ENCODE results near the gene HSPA12B. TPM values are rescaled to one million over a fixed set of nuclear protein-coding genes. Genes with fewer than 3 reads are reported as not detected.
A peak's percentile ranks its signal among the peaks of the same experiment; 100 is the strongest.

The HSPA12B gene
- total and polyA plus RNA-seq, 9 of the 15 experiments (the other 6 are each of a cell fraction or from before 2014, with no cell fraction given) = 0.03 to 0.07 TPM; not detected in 7

- FAIRE-seq (no peak), DNase-seq (ENCODE audit: extremely low read depth in 1 of 4, low spot score in 3 of 4) (peak in 2 of 4 experiments; percentile 20), ATAC-seq (peak; percentile 71)
- TF ChIP-seq ZNF76 (CRISPR knock-in tag; IDR thresholded peaks at IDR 0.05; ENCODE audit: borderline replicate concordance) (no peak), NR2C2 (CRISPR knock-in tag; IDR thresholded peaks at IDR 0.05) (no peak), NR2C2 (tag; IDR thresholded peaks at IDR 0.05) (no peak), CTCFL (IDR thresholded peaks at IDR 0.05; ENCODE audit: borderline replicate concordance, insufficient read depth, low read depth, low read length, poor library complexity, severe bottlenecking) (peak; percentile 49)
- Histone ChIP-seq H3K9ac (ENCODE audit: insufficient read depth in 1 of 2, low read depth in 2 of 2, low read length in 2 of 2) (peak overlapping the region in 1 of 2 experiments; percentile 10; a peak in 1 of 4 replicates), H3K4me3 (no peak overlapping the region), H3K79me2 (ENCODE audit: control insufficient read depth, insufficient read depth, low read length) (no peaks in the 10 kb centered on the region), H2AFZ (ENCODE audit: low read depth, low read length) (peak overlapping the region; percentile 55), H3K36me3 (ENCODE audit: control insufficient read depth, insufficient read depth, low read length) (no peaks in the 10 kb centered on the region), H3K4me1 (replicated peaks in 1 of 2; ENCODE audit: control insufficient read depth in 2 of 2, insufficient read depth in 2 of 2, low read length in 2 of 2) (peaks cover 0 to 22% of the 10 kb centered on the region in 2 experiments; a peak in 2 of 5 replicates), H3K27me3 (ENCODE audit: control insufficient read depth in 2 of 2, insufficient read depth in 2 of 2, low read length in 2 of 2) (0 out of 5 replicates have a peak, but pooled peaks cover 0 to 4% of the 10 kb centered on the region in 2 experiments), H3K9me3 (replicated peaks; ENCODE audit: control insufficient read depth, insufficient read depth, low read depth, low read length) (no peaks in the 10 kb centered on the region), H3K4me2 (ENCODE audit: insufficient read depth, low read length) (no peak overlapping the region), H3K9me1 (ENCODE audit: control insufficient read depth, insufficient read depth, low read length) (no peaks in the 10 kb centered on the region), H4K20me1 (replicated peaks; ENCODE audit: control insufficient read depth, insufficient read depth, low read length) (no peaks in the 10 kb centered on the region), H3K27ac (ENCODE audit: extremely low read depth, low read depth, low read length) (no peak overlapping the region)
- ChIA-PET CTCF (ENCODE audit: low intra/inter-chr PET ratio) (interaction anchor here (0.9 to 1.8 kb wide), 2 partner anchors 34 to 147 kb away, joined by 3 to 12 read pairs; no protein-coding TSS in a partner anchor), POLR2A (interaction anchor here (0.6 to 0.7 kb wide), 2 partner anchors 25 to 250 kb away, joined by 3 to 4 read pairs; no protein-coding TSS in a partner anchor)
- intact Hi-C loops (cut with micrococcal nuclease) (no loop called here), in situ Hi-C loops (cut with MboI) (loop anchor here (5.0 kb wide), 1 partner anchor 148 kb away; no protein-coding TSS in a partner anchor)
- WGBS (ENCODE audit: insufficient coverage, low coverage, missing lambda C conversion rate) = 40% methylated on average over 6 of the region's 6 CpGs
- BruUV-seq (replicated peaks) = no TSS peak
These were observed 22.4 kb upstream of the HSPA12B start for GRCh38 chr20:3710011-3710466.

Data from K562 (cell line).